PFSK-1 (cell line): ENCODE results near the gene CTDNEP1.

Experiments used
- FOXP2 ChIP-seq: optimal IDR thresholded peaks from 2 replicates; pipeline ENCODE3; 2011; ENCODE audit warnings: borderline replicate concordance, control low read depth, inconsistent platforms; ENCODE audit not compliant: insufficient read depth; ENCODE audit errors: extremely low read length, extremely low read depth
- POLR2AphosphoS5 ChIP-seq: IDR thresholded peaks from 2 replicates; pipeline ENCODE4 v1.6.1; 2012; ENCODE audit warnings: low read depth, mild to moderate bottlenecking, control low read depth, low read length, moderate library complexity
- SIN3A ChIP-seq: IDR thresholded peaks from 2 replicates; pipeline ENCODE4 v1.6.1; 2012; ENCODE audit warnings: mild to moderate bottlenecking, low read length, moderate library complexity, borderline replicate concordance; ENCODE audit not compliant: insufficient read depth
- TAF1 ChIP-seq: IDR thresholded peaks from 2 replicates; pipeline ENCODE4 v1.6.1; 2012; ENCODE audit warnings: low read length, control low read depth, borderline replicate concordance; ENCODE audit not compliant: insufficient read depth
- TF ChIP-seq, protein P1 (sequence below), 2 experiments: IDR thresholded peaks; 2 replicates each; pipeline versions ENCODE4 v1.6.1 to v1.8.0; 2011 to 2012; ENCODE audit warnings: low read depth in 2 of 2, low read length in 2 of 2, control low read depth in 1 of 2, inconsistent platforms in 1 of 2, mild to moderate bottlenecking in 1 of 2, moderate library complexity in 1 of 2; ENCODE audit not compliant: insufficient read depth in 1 of 2

DNA sequence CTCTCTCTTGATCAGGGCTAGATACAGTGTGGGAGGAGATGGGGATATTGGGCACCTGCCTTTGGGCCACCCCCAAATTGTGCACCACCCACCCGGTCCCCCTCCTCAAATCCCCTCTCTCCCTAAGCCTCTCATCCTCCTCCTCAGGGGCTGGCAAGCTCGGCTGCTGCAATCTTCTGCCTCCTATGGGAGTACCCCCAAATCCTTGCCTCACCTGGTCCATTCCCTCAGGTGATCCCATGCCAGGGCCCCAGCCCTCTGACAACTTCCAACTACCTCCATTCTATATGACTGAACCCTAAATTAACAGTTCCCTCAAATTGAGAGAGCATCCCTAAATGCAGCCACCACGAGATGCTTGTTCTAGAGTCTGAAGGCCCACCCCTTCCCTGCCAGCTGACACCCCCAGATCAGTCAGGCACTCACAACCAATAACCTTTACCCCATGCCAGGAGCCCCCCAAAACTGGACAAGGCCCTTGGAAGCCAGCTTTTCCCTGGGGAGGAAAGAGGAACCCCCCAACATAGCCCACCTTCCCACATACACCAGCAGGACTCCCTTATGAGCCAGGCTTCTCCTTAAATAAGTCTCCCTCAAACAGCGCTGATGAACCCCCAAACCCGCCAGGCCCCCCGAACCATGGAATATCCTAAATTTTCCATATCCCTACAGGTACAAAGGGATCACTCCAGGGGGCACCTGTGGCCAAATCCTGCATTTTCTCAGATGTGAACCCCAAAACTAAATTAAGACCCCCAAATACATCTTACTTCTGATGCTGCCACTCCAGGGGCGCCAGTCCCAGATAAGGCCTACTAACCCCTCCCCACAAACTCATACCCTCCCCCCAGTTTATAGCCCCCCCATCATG is 35.1 kb downstream of the CTDNEP1 start:
- TF ChIP-seq, protein P1, sequence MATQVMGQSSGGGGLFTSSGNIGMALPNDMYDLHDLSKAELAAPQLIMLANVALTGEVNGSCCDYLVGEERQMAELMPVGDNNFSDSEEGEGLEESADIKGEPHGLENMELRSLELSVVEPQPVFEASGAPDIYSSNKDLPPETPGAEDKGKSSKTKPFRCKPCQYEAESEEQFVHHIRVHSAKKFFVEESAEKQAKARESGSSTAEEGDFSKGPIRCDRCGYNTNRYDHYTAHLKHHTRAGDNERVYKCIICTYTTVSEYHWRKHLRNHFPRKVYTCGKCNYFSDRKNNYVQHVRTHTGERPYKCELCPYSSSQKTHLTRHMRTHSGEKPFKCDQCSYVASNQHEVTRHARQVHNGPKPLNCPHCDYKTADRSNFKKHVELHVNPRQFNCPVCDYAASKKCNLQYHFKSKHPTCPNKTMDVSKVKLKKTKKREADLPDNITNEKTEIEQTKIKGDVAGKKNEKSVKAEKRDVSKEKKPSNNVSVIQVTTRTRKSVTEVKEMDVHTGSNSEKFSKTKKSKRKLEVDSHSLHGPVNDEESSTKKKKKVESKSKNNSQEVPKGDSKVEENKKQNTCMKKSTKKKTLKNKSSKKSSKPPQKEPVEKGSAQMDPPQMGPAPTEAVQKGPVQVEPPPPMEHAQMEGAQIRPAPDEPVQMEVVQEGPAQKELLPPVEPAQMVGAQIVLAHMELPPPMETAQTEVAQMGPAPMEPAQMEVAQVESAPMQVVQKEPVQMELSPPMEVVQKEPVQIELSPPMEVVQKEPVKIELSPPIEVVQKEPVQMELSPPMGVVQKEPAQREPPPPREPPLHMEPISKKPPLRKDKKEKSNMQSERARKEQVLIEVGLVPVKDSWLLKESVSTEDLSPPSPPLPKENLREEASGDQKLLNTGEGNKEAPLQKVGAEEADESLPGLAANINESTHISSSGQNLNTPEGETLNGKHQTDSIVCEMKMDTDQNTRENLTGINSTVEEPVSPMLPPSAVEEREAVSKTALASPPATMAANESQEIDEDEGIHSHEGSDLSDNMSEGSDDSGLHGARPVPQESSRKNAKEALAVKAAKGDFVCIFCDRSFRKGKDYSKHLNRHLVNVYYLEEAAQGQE (IDR thresholded peaks at IDR 0.05; ENCODE audit: insufficient read depth in 1 of 2, low read depth in 2 of 2, low read length in 2 of 2), result no peak
- TF ChIP-seq POLR2AphosphoS5 (no peak), TAF1 (0 out of 2 replicates have a peak, but pooled peaks have one; percentile 14), FOXP2 (no peak), SIN3A (no peak)
